ENCODE results near the gene DAAM2.

Gene DAAM2

GRCh38 chr6:39791850-39792539 lies at the start of gene DAAM2:
DAAM2 (plus strand) TSS chr6:39792376; CDS start chr6:39856303, 63,927 bp downstream.
- peak; percentile 3 for DNase-seq

- no peak for DNase-seq
These were observed 45.4 kb upstream of the DAAM2 start for GRCh38 chr6:39746795-39747194.

GRCh38 chr6:39752835-39753724 lies 39.1 kb upstream of the DAAM2 start:
- DNase-seq = no peak

GRCh38 chr6:39753725-39754045 lies 38.5 kb upstream of the DAAM2 start:
- DNase-seq = no peak

- DNase-seq = no peak
These were observed 37.6 kb upstream of the DAAM2 start for GRCh38 chr6:39754514-39755115.

- DNase-seq = no peak
These were observed 36.9 kb upstream of the DAAM2 start for GRCh38 chr6:39755231-39755630.

GRCh38 chr6:39756582-39756981 lies 35.6 kb upstream of the DAAM2 start:
- DNase-seq = no peak

- DNase-seq = no peak
These were observed 33.1 kb upstream of the DAAM2 start for GRCh38 chr6:39758905-39759605.

- DNase-seq = no peak
These were observed 31.8 kb upstream of the DAAM2 start for GRCh38 chr6:39760226-39760952.

- no peak for DNase-seq
These were observed 26.6 kb upstream of the DAAM2 start for GRCh38 chr6:39765508-39766065.

GRCh38 chr6:39769012-39769411 lies 23.2 kb upstream of the DAAM2 start:
- no peak for DNase-seq

- DNase-seq = peak; percentile 25
These were observed 21.7 kb upstream of the DAAM2 start for GRCh38 chr6:39770446-39770845.

- no peak for DNase-seq
These were observed 19.5 kb upstream of the DAAM2 start for GRCh38 chr6:39772559-39773273.

- no peak for DNase-seq
These were observed 18.4 kb upstream of the DAAM2 start for GRCh38 chr6:39773782-39774181.

- no peak for DNase-seq
These were observed 15.6 kb upstream of the DAAM2 start for GRCh38 chr6:39776581-39776980.

GRCh38 chr6:39777218-39777617 lies 15.0 kb upstream of the DAAM2 start:
- no peak for DNase-seq

- no peak for DNase-seq
These were observed 14.5 kb upstream of the DAAM2 start for GRCh38 chr6:39777661-39778060.

GRCh38 chr6:39778581-39779255 lies 13.5 kb upstream of the DAAM2 start:
- DNase-seq = no peak

GRCh38 chr6:39785281-39785680 lies 6.9 kb upstream of the DAAM2 start:
- DNase-seq = no peak

- DNase-seq = no peak
These were observed 5.5 kb upstream of the DAAM2 start for GRCh38 chr6:39786649-39787048.

GRCh38 chr6:39787322-39787721 lies 4.9 kb upstream of the DAAM2 start:
- no peak for DNase-seq

Data from NCI-H1694 treated with DMSO at 0.1 percent for 48 hours (cell line).